ENCODE results near the gene YBX1.

DNA sequence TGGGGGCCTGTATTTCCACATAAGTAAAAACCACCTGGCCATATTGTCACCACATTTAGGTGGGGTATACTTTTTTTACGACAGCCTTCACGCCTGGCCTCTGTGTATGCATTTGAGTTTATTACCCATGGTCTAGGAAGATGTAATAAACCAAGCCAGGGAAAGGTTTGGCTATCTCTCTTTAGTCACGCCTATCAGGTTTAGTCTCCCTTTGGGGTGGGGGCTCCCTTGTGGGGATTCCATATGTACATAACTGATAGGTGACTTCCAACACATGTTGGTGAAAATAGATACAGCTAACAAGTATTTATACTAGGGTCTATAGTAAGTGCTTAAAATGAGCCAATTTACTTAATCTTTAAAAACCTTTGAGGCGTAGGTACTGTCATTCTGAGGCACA, 4.2 kb downstream of the YBX1 start:
- TF ChIP-seq, protein P1, sequence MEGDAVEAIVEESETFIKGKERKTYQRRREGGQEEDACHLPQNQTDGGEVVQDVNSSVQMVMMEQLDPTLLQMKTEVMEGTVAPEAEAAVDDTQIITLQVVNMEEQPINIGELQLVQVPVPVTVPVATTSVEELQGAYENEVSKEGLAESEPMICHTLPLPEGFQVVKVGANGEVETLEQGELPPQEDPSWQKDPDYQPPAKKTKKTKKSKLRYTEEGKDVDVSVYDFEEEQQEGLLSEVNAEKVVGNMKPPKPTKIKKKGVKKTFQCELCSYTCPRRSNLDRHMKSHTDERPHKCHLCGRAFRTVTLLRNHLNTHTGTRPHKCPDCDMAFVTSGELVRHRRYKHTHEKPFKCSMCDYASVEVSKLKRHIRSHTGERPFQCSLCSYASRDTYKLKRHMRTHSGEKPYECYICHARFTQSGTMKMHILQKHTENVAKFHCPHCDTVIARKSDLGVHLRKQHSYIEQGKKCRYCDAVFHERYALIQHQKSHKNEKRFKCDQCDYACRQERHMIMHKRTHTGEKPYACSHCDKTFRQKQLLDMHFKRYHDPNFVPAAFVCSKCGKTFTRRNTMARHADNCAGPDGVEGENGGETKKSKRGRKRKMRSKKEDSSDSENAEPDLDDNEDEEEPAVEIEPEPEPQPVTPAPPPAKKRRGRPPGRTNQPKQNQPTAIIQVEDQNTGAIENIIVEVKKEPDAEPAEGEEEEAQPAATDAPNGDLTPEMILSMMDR (IDR thresholded peaks at IDR 0.05) = no peak
- no peak for TF ChIP-seq POLR2A (IDR thresholded peaks at IDR 0.05)
